Vagina (tissue), 2 donors: Measurements from ENCODE around the gene HBG2.

Experiments used
- POLR2AphosphoS5 ChIP-seq, 2 donors: sonication (generic); formaldehyde crosslinking; IDR thresholded peaks; one replicate each; pipeline ENCODE4 v1.9.0; 2017; ENCODE audit warnings: antibody characterized with exemption in 2 of 2, mild to moderate bottlenecking in 2 of 2, low read depth in 1 of 2; ENCODE audit not compliant: insufficient read depth in 1 of 2
- TF ChIP-seq, protein P1 (sequence below), 3 experiments: fragments of 450-650 bp in 2 of 3; fragments of 200-600 bp in 1 of 3; sonication (generic) in 1 of 3; IDR thresholded peaks; one replicate each; pipeline ENCODE4 v1.5.1; 2017 to 2019; ENCODE audit warnings: antibody characterized with exemption in 3 of 3, mild to moderate bottlenecking in 2 of 3, moderate library complexity in 2 of 3

DNA sequence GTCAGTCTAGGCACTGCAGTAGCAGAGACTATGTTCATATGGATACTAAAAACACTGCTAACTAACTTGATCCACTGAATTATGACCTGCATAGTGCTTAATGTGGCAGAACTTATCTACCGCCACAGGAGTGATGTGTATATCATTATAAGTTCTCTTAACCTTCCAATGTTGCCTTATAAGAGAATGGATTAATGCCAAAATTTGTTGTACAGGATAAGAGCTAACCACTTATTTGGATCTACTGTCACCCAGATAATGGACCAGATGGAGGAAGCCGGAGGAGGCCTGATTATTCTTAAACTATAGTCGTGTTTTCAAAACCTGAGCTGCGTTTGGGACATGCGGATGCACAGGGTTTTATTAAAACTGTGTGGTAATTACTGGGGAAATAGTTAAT is 49.0 kb upstream of the HBG2 start:
- TF ChIP-seq, protein P1, sequence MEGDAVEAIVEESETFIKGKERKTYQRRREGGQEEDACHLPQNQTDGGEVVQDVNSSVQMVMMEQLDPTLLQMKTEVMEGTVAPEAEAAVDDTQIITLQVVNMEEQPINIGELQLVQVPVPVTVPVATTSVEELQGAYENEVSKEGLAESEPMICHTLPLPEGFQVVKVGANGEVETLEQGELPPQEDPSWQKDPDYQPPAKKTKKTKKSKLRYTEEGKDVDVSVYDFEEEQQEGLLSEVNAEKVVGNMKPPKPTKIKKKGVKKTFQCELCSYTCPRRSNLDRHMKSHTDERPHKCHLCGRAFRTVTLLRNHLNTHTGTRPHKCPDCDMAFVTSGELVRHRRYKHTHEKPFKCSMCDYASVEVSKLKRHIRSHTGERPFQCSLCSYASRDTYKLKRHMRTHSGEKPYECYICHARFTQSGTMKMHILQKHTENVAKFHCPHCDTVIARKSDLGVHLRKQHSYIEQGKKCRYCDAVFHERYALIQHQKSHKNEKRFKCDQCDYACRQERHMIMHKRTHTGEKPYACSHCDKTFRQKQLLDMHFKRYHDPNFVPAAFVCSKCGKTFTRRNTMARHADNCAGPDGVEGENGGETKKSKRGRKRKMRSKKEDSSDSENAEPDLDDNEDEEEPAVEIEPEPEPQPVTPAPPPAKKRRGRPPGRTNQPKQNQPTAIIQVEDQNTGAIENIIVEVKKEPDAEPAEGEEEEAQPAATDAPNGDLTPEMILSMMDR (IDR thresholded peaks at IDR 0.05) = no peak
- TF ChIP-seq POLR2AphosphoS5 (IDR thresholded peaks at IDR 0.05; ENCODE audit: insufficient read depth in 1 of 2, low read depth in 1 of 2) = no peak
